ENCODE results near the gene C10orf53. TPM values are rescaled to one million over a fixed set of nuclear protein-coding genes. Genes with fewer than 3 reads are reported as not detected.

The C10orf53 gene
- total RNA-seq, 1 donor from 2014 or later, result not detected

DNA sequence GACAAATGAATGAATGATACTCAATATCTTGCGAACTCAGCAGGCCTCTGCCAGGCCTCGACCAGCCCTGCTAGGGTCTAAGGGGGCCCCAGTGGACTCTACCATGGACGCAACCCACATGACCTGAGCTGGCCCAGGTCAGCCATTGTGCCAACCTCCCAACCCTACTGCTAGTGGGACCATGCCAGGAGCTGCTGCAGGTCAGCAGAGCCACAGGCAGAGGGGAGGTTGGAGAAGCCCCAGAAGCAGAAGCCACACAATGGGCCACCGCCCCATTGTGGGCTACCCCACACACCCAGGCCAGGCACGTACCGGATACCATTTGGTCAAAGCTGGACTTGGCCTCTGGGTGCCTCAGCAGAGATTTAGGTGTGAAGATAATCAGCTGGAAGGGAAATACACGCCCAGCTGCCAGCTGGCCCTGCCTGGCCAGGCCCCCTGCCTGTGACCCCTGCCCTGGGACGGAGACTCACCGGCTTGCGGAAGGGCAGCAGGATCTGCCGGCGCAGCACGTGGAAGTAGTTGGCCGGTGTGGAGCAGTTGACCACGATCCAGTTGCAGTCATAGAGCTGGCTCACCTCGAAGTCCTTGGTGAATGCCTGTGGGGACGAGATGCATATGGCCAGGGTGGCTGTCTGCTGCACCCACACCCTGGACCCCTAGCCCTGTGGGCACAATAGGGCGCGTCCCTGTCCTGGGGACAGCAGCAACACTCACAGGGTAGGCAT lies 58.2 kb downstream of the C10orf53 start:
- no peak for DNase-seq (ENCODE audit: low read depth in 2 of 2)

- no peak for DNase-seq (ENCODE audit: low read depth in 2 of 2)
These were observed 59.3 kb downstream of the C10orf53 start for GRCh38 chr10:49738616-49739360.

DNA sequence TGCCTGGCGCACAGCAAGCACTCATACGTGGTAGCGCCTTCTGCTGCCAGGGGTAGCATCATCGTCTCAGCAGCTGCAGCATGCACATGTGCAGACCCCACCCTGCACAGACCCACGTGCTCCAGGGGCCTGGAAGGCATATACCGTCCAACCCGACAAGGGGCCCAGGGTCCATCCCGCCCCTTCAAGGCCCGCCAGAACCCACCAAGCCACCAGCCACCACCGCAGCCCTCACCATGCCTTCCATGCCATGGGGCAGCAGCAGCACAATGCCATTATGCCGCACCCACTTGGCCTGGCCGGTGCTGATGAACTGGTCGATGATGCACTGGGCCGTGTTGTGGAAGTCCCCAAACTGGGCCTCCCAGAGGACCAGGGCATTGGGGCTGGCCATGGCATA lies 60.0 kb downstream of the C10orf53 start:
- DNase-seq (ENCODE audit: low read depth in 2 of 2), result no peak

DNA sequence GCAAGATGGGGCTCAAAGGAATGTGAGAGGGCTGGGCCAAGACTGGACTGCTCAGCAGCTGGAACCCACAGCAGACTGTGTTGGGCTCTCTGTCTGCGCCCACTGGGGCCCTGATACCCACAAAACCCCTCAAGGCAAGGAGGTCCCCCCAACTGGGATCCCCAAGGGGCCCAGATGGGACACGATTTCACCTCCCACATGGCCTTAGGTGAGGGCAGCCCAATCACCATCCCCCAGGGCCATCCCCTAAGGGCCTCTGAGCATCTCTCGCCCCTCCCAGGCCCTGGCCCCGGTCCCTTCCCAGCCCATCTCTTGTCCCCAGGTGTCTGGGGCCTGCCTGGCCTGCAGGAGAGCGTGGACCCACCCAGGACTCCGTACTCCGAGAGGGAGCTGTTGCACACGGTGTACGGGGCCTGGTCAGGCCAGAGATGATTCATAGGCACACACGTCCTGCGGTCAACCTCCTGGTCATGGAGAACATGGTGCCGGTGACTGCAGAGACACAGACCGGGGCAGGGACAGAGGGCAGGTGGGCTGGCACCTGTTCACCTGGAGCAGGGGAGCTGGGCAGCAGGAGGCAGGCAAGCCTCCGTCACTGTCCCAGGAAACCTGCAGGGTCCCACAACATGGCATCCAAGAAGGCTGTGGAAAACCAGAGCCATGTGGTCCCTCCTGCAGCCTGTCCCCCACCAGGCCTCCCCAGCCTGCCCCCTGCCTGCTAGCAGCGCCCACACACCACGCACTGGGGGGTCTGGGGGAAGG lies 61.1 kb downstream of the C10orf53 start:
- no peak for DNase-seq (ENCODE audit: low read depth in 2 of 2)

GRCh38 chr10:49741108-49741995 lies 61.9 kb downstream of the C10orf53 start:
- no peak for DNase-seq (ENCODE audit: low read depth in 2 of 2)

GRCh38 chr10:49742683-49743463 lies 63.4 kb downstream of the C10orf53 start:
- DNase-seq (ENCODE audit: low read depth in 2 of 2), result no peak

GRCh38 chr10:49743464-49744075 lies 64.1 kb downstream of the C10orf53 start:
- DNase-seq (ENCODE audit: low read depth in 2 of 2), result no peak

DNA sequence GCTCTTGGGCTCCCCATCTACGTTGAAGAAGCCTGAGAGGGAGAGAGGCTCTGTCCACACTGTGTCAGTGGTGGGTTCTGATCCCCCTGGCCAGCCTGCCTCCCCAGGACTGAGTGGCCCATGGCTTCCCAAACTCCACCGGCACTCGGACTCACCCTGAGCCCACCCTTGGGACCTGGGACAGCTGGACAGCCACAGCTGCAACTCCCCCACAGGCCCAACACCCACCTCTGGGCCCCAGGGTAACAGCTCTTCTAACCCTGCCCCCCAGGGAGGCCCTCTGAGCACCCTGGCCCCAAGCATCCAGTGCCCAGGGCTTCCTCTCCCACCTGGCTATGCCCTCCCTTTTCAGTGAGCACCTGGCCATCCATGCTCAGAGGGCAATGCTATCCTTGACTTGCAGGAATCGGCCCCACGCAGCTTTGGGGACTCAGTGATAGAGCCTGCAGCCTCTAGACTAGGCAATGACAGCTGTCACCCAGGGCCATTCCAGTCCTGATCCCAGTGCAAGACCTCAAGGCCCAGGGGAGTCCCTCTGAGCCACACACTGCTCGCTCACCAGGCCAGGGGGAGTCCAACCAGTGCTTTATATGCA lies 64.7 kb downstream of the C10orf53 start:
- DNase-seq (ENCODE audit: low read depth in 2 of 2), result no peak

DNA sequence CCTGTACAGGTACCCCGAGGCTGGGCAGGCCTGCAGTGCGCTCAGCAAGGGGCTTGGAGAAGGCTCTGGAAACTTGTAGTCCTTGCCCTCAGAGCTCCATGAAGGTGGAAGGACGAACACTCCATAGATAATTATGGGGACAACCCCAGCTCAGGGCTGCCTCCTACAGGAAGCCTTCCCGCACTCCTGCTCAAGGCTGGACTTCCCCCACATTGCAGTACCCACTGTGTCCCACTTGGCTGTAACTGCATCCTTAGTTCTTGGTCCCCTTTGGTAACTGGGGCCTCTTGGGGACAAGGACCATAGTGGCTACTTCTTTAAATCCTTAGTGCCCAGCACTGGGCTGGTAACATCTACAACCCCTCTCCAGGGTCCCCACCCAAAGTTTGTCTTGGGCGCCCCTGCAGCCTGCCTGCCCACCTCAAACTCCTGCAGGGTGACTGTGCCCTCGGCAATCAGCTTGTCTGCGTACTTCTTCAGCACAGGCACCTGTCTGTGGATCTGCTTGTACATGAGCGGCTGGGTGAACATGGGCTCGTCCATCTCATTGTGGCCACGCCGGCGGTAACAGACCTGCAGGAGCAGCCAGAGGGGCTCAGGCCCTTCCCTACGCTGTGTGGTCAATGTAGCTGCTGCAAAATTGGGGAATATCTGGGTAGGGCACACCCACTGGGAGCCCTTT lies 65.6 kb downstream of the C10orf53 start:
- DNase-seq (ENCODE audit: low read depth in 2 of 2), result no peak

DNA sequence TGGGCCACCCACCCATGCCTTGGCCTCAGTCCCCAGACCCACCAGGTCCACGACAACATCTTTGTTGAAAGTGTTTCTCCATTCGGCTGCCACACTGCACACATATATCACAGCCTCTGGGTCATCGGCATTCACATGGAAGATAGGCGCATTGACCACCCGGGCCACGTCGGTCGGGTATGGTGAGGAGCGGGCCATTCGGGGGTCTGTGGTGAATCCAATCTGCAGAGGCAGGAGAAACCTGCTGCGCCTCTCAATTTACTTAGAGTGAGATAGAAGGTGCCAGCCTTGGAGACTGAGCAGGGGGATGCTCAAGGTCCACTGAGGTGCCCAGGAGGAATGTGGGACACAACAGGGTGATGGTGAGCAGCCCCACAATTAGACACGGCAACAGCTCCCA lies 66.3 kb downstream of the C10orf53 start:
- DNase-seq (ENCODE audit: low read depth in 2 of 2), result no peak

GRCh38 chr10:49746626-49747302 lies 67.3 kb downstream of the C10orf53 start:
- no peak for DNase-seq (ENCODE audit: low read depth in 2 of 2)

Other genes with a start within 250 kb of the C10orf53 start
- gene ERCC6, start 140.5 kb upstream of the C10orf53 start, total RNA-seq, result 10.5 and 12.3 TPM in 2 replicates
- not detected in 2 replicates for gene SLC18A3, start 69.3 kb upstream of the C10orf53 start, total RNA-seq
- not detected in 2 replicates for gene CHAT, start 65.6 kb upstream of the C10orf53 start, total RNA-seq
- gene OGDHL, start 82.7 kb downstream of the C10orf53 start, total RNA-seq, result 0.13 and 1.0 TPM in 2 replicates